Tibial artery (tissue), 4 donors: ENCODE data around the gene GABRD.

ENCODE experiments used
- DNase-seq, 2 donors: peaks; one replicate each; pipeline ENCODE4 v3.0.0-alpha.2; 2019
- H3K27ac ChIP-seq, 2 donors: fragments of 200-600 bp; sonication (generic) in 1 of 2; 1 replicate in 1 of 2; 2 replicates in 1 of 2; pipeline ENCODE4 v1.5.1; 2018 to 2019; ENCODE audit warnings: mild to moderate bottlenecking in 1 of 2
- H3K27me3 ChIP-seq, 2 donors: fragments of 200-600 bp; sonication (generic) in 1 of 2; one replicate each; pipeline versions ENCODE4 v1.5.1 to v1.6.0; 2016 to 2019
- H3K36me3 ChIP-seq, 3 donors: fragments of 200-600 bp; sonication (generic) in 2 of 3; one replicate each; pipeline ENCODE4 v1.5.1; 2016 to 2019; ENCODE audit warnings: mild to moderate bottlenecking in 2 of 3
- H3K4me1 ChIP-seq, 4 donors: fragments of 200-600 bp; sonication (generic) in 2 of 4; 1 replicate in 3 of 4; 2 replicates in 1 of 4; pipeline ENCODE4 v1.5.1; 2016 to 2019
- H3K4me3 ChIP-seq, 2 donors: fragments of 200-600 bp; sonication (generic) in 1 of 2; 1 replicate in 1 of 2; 2 replicates in 1 of 2; pipeline ENCODE4 v1.5.1; 2018 to 2019; ENCODE audit warnings: mild to moderate bottlenecking in 2 of 2
- H3K9me3 ChIP-seq, 3 donors: fragments of 200-600 bp; sonication (generic) in 1 of 3; one replicate each; pipeline ENCODE4 v1.5.1; 2016 to 2019
- intact Hi-C: fragments of 100-400 bp; cut with DNase I; formaldehyde crosslinking; loops from one replicate; pipeline ENCODE4 v1.15.0; 2023; ENCODE audit warnings: low total_unique reads
- TF ChIP-seq, protein P1 (sequence below), 2 experiments: fragments of 200-600 bp in 1 of 2; fragments of 450-650 bp in 1 of 2; IDR thresholded peaks; one replicate each; pipeline ENCODE4 v1.5.1; 2017 to 2019; ENCODE audit warnings: antibody characterized with exemption in 2 of 2, mild to moderate bottlenecking in 1 of 2, moderate library complexity in 1 of 2

The GABRD gene

DNA sequence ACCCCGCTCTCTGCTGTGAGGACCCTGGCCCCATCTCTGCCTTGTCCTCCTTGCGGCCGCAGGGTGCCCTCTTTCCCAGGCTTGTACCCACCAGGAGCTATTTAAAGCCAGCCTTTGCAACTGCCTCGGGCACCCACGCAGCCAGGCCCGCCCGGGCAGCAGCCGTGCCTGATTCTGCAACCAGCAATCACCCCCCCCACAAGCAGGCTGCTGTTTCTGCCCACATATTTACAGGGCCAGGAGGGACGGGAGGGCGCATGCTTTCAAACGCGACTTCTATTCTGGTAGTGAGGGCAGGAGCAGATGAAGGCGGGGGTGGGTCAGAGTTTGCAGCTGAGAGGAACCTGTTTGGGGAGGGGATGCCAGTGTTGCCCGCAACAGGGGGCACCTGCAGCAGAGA, 13.6 kb downstream of the GABRD start:
- Histone ChIP-seq H3K4me3 (no peak overlapping the region), H3K9me3 (no peaks in the 10 kb centered on the region), H3K27me3 (peaks cover 0 to 92% of the 10 kb centered on the region in 2 donors), H3K4me1 (no peaks in the 10 kb centered on the region), H3K27ac (no peak overlapping the region), H3K36me3 (no peaks in the 10 kb centered on the region)
- intact Hi-C loops, result loop anchor here (5.0 kb wide), 1 partner anchor 90 kb away; no protein-coding TSS in a partner anchor
- TF ChIP-seq, protein P1, sequence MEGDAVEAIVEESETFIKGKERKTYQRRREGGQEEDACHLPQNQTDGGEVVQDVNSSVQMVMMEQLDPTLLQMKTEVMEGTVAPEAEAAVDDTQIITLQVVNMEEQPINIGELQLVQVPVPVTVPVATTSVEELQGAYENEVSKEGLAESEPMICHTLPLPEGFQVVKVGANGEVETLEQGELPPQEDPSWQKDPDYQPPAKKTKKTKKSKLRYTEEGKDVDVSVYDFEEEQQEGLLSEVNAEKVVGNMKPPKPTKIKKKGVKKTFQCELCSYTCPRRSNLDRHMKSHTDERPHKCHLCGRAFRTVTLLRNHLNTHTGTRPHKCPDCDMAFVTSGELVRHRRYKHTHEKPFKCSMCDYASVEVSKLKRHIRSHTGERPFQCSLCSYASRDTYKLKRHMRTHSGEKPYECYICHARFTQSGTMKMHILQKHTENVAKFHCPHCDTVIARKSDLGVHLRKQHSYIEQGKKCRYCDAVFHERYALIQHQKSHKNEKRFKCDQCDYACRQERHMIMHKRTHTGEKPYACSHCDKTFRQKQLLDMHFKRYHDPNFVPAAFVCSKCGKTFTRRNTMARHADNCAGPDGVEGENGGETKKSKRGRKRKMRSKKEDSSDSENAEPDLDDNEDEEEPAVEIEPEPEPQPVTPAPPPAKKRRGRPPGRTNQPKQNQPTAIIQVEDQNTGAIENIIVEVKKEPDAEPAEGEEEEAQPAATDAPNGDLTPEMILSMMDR (IDR thresholded peaks at IDR 0.05), result no peak
- DNase-seq, result no peak

DNA sequence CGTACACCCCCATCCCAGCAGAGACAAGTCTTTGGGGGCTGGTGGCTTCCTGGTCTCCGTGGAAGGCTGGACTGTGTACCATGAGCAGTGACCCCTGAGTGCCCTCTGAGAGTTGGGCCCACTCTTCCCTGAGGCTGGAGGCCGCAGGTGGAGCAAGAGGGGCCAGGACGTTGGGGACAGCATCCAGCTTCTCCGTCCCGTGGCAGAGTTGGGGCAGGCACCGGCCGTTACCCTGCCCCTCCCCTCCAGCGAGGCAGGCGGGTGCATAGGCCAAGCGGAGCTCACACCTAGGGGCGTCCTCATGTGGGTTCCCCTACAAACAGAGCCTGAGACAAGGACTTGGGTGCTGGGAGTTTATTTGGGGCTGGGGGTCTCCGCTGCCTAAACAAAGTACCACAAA, 14.0 kb downstream of the GABRD start:
- no peak overlapping the region for H3K4me3 ChIP-seq
- TF ChIP-seq, protein P1 (IDR thresholded peaks at IDR 0.05), result no peak
- no peaks in the 10 kb centered on the region for H3K4me1 ChIP-seq
- peaks cover 0 to 90% of the 10 kb centered on the region in 2 donors for H3K27me3 ChIP-seq
- H3K36me3 ChIP-seq, result no peaks in the 10 kb centered on the region
- H3K9me3 ChIP-seq, result peaks cover 0 to 3% (median 2%) of the 10 kb centered on the region in 3 donors
- H3K27ac ChIP-seq, result no peak overlapping the region
- DNase-seq, result no peak
- intact Hi-C loops, result loop anchor here (5.0 kb wide), 1 partner anchor 91 kb away; no protein-coding TSS in a partner anchor

- DNase-seq, result no peak
- Histone ChIP-seq H3K4me3 (no peak overlapping the region), H3K27ac (no peak overlapping the region), H3K4me1 (no peaks in the 10 kb centered on the region), H3K9me3 (peaks cover 0 to 7% (median 6%) of the 10 kb centered on the region in 3 donors), H3K27me3 (peaks cover 0 to 90% of the 10 kb centered on the region in 2 donors), H3K36me3 (no peaks in the 10 kb centered on the region)
- TF ChIP-seq, protein P1 (IDR thresholded peaks at IDR 0.05), result no peak
- intact Hi-C loops, result no loop called here
Measured at GRCh38 chr1:2036287-2036686, 17.1 kb downstream of the GABRD start.

DNA sequence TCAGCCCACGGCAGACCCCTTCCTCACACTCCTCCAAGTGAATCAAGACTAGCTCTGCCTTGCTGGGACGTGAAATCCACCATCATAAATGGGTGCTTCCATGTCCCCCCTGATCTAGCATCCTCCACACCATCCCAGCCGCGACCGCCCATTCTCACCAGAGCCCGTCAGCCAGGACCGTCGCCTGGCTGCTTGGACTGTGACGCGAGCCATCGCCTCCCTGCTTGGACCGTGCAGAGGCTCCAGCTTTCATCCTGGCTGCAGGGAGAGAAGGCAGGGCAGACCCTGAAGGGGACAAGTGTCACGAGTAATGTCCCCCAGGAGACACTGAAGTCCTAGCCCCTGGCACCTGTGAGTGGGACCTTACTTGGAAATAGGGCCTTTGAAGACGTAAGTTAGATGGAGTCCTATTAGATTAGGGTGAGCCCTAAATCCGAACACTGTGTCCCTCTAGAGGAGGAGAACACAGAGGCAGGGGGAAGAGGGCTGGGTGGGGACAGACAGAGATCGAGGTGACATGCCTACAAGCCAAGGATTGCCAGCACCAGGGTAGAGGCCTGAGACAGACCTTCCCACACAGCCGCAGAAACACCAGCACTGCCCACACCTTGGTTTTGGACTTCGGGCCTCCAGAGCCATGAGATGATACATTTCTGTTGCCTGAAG, 18.3 kb downstream of the GABRD start:
- intact Hi-C loops, result no loop called here
- DNase-seq, result no peak

DNA sequence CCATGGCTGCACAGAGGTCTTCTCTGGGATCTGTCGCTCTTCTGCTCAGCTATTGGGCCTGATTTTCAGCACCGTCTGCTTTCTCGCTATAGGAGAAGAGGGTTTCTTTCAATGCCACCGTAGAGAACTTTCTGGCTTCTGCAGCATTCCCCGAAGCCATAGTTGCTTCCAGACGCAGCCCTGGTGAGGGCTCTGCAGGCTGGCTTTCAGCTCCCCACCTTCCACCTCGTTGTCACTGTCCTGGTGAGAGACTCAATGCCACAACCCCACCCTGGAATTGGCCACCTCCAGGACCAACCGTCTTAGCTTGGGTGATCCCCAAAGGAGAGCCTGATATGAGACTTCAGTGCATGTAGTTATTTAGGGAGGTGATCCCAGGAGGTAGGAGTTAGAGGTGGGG, 19.1 kb downstream of the GABRD start:
- H3K4me3 ChIP-seq, result no peak overlapping the region
- no peak overlapping the region for H3K27ac ChIP-seq
- intact Hi-C loops, result no loop called here
- peaks cover 0 to 7% (median 6%) of the 10 kb centered on the region in 3 donors for H3K9me3 ChIP-seq
- no peaks in the 10 kb centered on the region for H3K36me3 ChIP-seq
- TF ChIP-seq, protein P1 (IDR thresholded peaks at IDR 0.05), result no peak
- DNase-seq, result no peak
- H3K4me1 ChIP-seq, result no peaks in the 10 kb centered on the region
- H3K27me3 ChIP-seq, result peaks cover 0 to 86% of the 10 kb centered on the region in 2 donors

More for the DNA sequence above, 18.3 kb downstream of the GABRD start:
- Histone ChIP-seq H3K4me1 (no peaks in the 10 kb centered on the region), H3K36me3 (no peaks in the 10 kb centered on the region), H3K4me3 (no peak overlapping the region), H3K27me3 (peaks cover 0 to 89% of the 10 kb centered on the region in 2 donors), H3K27ac (no peak overlapping the region), H3K9me3 (peaks cover 0 to 7% (median 6%) of the 10 kb centered on the region in 3 donors)
- TF ChIP-seq, protein P1 (IDR thresholded peaks at IDR 0.05), result no peak
